ENCODE results near the gene KRT2.

- TF ChIP-seq POLR2AphosphoS5 (IDR thresholded peaks at IDR 0.05; ENCODE audit: low read depth, low read length): no peak
- TF ChIP-seq, protein P1, sequence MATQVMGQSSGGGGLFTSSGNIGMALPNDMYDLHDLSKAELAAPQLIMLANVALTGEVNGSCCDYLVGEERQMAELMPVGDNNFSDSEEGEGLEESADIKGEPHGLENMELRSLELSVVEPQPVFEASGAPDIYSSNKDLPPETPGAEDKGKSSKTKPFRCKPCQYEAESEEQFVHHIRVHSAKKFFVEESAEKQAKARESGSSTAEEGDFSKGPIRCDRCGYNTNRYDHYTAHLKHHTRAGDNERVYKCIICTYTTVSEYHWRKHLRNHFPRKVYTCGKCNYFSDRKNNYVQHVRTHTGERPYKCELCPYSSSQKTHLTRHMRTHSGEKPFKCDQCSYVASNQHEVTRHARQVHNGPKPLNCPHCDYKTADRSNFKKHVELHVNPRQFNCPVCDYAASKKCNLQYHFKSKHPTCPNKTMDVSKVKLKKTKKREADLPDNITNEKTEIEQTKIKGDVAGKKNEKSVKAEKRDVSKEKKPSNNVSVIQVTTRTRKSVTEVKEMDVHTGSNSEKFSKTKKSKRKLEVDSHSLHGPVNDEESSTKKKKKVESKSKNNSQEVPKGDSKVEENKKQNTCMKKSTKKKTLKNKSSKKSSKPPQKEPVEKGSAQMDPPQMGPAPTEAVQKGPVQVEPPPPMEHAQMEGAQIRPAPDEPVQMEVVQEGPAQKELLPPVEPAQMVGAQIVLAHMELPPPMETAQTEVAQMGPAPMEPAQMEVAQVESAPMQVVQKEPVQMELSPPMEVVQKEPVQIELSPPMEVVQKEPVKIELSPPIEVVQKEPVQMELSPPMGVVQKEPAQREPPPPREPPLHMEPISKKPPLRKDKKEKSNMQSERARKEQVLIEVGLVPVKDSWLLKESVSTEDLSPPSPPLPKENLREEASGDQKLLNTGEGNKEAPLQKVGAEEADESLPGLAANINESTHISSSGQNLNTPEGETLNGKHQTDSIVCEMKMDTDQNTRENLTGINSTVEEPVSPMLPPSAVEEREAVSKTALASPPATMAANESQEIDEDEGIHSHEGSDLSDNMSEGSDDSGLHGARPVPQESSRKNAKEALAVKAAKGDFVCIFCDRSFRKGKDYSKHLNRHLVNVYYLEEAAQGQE (IDR thresholded peaks at IDR 0.05; ENCODE audit: insufficient read depth in 1 of 2, low read depth in 2 of 2, low read length in 2 of 2): no peak
Observed at GRCh38 chr12:52676163-52676562, 24.2 kb upstream of the KRT2 start.
